Gastrocnemius medialis (tissue), 4 donors: ENCODE measurements around the gene NEB. TPM values are rescaled to one million over a fixed set of nuclear protein-coding genes. Genes with fewer than 3 reads are reported as not detected.
A peak's percentile ranks its signal among the peaks of the same experiment; 100 is the strongest.

Experiments
- ATAC-seq, 2 donors: fragments of 150-250 bp; one replicate each; pipeline ENCODE4 v1.9.1; 2016
- DNase-seq, 2 donors: peaks; one replicate each; pipeline ENCODE4 v3.0.0-alpha.2; 2019
- H3K27ac ChIP-seq, 4 donors: fragments of 200-600 bp; sonication (generic); 1 replicate in 1 of 4; 2 replicates in 3 of 4; pipeline ENCODE4 v1.5.1; 2016 to 2018; ENCODE audit warnings: mild to moderate bottlenecking in 2 of 4, moderate library complexity in 1 of 4
- H3K27me3 ChIP-seq, 3 donors: fragments of 200-600 bp; sonication (generic) in 2 of 3; 1 replicate in 1 of 3; 2 replicates in 2 of 3; pipeline versions ENCODE4 v1.5.1 to v1.6.0; 2016 to 2019; ENCODE audit warnings: mild to moderate bottlenecking in 1 of 3, moderate library complexity in 1 of 3
- H3K36me3 ChIP-seq, 2 donors: fragments of 200-600 bp; sonication (generic) in 1 of 2; one replicate each; pipeline ENCODE4 v1.5.1; 2017 to 2018
- H3K4me1 ChIP-seq, 2 donors: fragments of 200-600 bp; sonication (generic) in 1 of 2; one replicate each; pipeline ENCODE4 v1.5.1; 2016 to 2017; ENCODE audit warnings: mild to moderate bottlenecking in 2 of 2
- H3K4me3 ChIP-seq, 4 donors: fragments of 200-600 bp; sonication (generic) in 3 of 4; 1 replicate in 1 of 4; 2 replicates in 3 of 4; pipeline ENCODE4 v1.5.1; 2016 to 2019; ENCODE audit warnings: mild to moderate bottlenecking in 2 of 4
- H3K9me3 ChIP-seq, 3 donors: fragments of 200-600 bp; sonication (generic) in 2 of 3; 1 replicate in 1 of 3; 2 replicates in 2 of 3; pipeline ENCODE4 v1.5.1; 2016 to 2019
- POLR2A ChIP-seq, 2 donors: fragments of 450-650 bp; IDR thresholded peaks; one replicate each; pipeline ENCODE4 v1.6.1; 2017; ENCODE audit warnings: antibody characterized with exemption in 2 of 2, mild to moderate bottlenecking in 2 of 2, moderate library complexity in 2 of 2
- in situ Hi-C, 4 donors: fragments of 200-750 bp; cut with MboI; loops; one replicate each; pipeline versions ENCODE4 v1.15.0 to v1.8.0; 2017; ENCODE audit warnings: low sequenced_read_pairs in 4 of 4
- intact Hi-C: fragments of 100-400 bp; cut with DNase I; formaldehyde crosslinking; loops from one replicate; pipeline ENCODE4 v1.15.1; 2023; ENCODE audit warnings: low total_unique reads
- total RNA-seq, 4 donors: library from RNA; depleted of rRNA; stranded (reverse); fragments of >200 nt; gene quantifications; one replicate each; pipeline versions ENCODE4 v1.1.0 to v1.2.3, GENCODE V29; 2016
- TF ChIP-seq, protein P1 (sequence below), 5 experiments: fragments of 450-650 bp in 3 of 5; fragments of 200-600 bp in 2 of 5; sonication (generic) in 2 of 5; IDR thresholded peaks in 4 of 5; conservative IDR thresholded peaks in 1 of 5; 1 replicate in 4 of 5; 2 replicates in 1 of 5; pipeline ENCODE4 v1.5.1; 2016 to 2019; ENCODE audit warnings: antibody characterized with exemption in 5 of 5, mild to moderate bottlenecking in 3 of 5, moderate library complexity in 3 of 5

The NEB gene
- total RNA-seq, 4 donors from 2014 or later, result 6,824 to 7,704 (median 7,108) TPM

- ATAC-seq (no peak), DNase-seq (no peak)
- H3K9me3 ChIP-seq, result no peaks in the 10 kb centered on the region
- H3K4me3 ChIP-seq, result no peak overlapping the region
- H3K4me1 ChIP-seq, result no peaks in the 10 kb centered on the region
- H3K27ac ChIP-seq, result peak overlapping the region in 2 of 4 donors; percentile 26 to 49
- intact Hi-C loops, result no loop called here
- no peaks in the 10 kb centered on the region for H3K27me3 ChIP-seq
- TF ChIP-seq POLR2A (IDR thresholded peaks at IDR 0.05), result no peak
- TF ChIP-seq, protein P1, sequence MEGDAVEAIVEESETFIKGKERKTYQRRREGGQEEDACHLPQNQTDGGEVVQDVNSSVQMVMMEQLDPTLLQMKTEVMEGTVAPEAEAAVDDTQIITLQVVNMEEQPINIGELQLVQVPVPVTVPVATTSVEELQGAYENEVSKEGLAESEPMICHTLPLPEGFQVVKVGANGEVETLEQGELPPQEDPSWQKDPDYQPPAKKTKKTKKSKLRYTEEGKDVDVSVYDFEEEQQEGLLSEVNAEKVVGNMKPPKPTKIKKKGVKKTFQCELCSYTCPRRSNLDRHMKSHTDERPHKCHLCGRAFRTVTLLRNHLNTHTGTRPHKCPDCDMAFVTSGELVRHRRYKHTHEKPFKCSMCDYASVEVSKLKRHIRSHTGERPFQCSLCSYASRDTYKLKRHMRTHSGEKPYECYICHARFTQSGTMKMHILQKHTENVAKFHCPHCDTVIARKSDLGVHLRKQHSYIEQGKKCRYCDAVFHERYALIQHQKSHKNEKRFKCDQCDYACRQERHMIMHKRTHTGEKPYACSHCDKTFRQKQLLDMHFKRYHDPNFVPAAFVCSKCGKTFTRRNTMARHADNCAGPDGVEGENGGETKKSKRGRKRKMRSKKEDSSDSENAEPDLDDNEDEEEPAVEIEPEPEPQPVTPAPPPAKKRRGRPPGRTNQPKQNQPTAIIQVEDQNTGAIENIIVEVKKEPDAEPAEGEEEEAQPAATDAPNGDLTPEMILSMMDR (IDR thresholded peaks at IDR 0.05 in 4 of 5, conservative IDR thresholded peaks at IDR 0.05 in 1 of 5), result no peak
- H3K36me3 ChIP-seq, result peaks cover 7 to 98% of the 10 kb centered on the region in 2 donors
- in situ Hi-C loops, result no loop called here
These were observed 211.7 kb downstream of the NEB start for GRCh38 chr2:151522556-151522955.

DNA sequence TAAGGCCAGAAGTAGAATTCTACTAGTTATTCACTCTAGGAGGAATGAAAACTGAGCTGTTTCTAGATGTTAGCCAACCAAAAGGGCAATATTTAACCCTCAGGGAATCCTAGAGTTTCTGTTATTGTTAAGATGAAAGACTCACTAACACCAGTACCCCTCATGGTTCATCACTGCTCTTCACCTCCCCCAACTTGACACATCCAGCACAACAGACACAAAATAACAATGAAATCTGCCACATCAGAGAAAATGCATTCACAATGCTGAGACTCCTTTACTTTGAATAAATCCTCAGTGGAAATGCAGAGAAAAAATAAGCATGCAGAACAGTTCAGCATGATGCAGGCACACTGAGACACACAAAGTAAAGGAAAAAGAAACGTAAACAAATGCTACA lies 213.3 kb downstream of the NEB start:
- H3K27ac ChIP-seq, result peak overlapping the region in 2 of 4 donors; percentile 23 to 49
- H3K9me3 ChIP-seq, result no peaks in the 10 kb centered on the region
- intact Hi-C loops (no loop called here), in situ Hi-C loops (no loop called here)
- peaks cover 7 to 98% of the 10 kb centered on the region in 2 donors for H3K36me3 ChIP-seq
- H3K4me3 ChIP-seq, result no peak overlapping the region
- TF ChIP-seq, protein P1 (IDR thresholded peaks at IDR 0.05 in 4 of 5, conservative IDR thresholded peaks at IDR 0.05 in 1 of 5), result no peak
- no peak for TF ChIP-seq POLR2A (IDR thresholded peaks at IDR 0.05)
- ATAC-seq (no peak), DNase-seq (no peak)
- no peaks in the 10 kb centered on the region for H3K4me1 ChIP-seq
- H3K27me3 ChIP-seq, result no peaks in the 10 kb centered on the region

GRCh38 chr2:151518802-151519201 lies 215.5 kb downstream of the NEB start:
- peaks cover 8 to 100% of the 10 kb centered on the region in 2 donors for H3K36me3 ChIP-seq
- DNase-seq (no peak), ATAC-seq (peak; percentile 71 to 78)
- in situ Hi-C loops (no loop called here), intact Hi-C loops (no loop called here)
- H3K27me3 ChIP-seq, result no peaks in the 10 kb centered on the region
- H3K4me3 ChIP-seq, result no peak overlapping the region
- no peaks in the 10 kb centered on the region for H3K9me3 ChIP-seq
- TF ChIP-seq, protein P1 (IDR thresholded peaks at IDR 0.05 in 4 of 5, conservative IDR thresholded peaks at IDR 0.05 in 1 of 5), result no peak
- no peak for TF ChIP-seq POLR2A (IDR thresholded peaks at IDR 0.05)
- H3K27ac ChIP-seq, result peak overlapping the region; percentile 0 to 76 (median 54)
- no peaks in the 10 kb centered on the region for H3K4me1 ChIP-seq

- TF ChIP-seq, protein P1 (IDR thresholded peaks at IDR 0.05 in 4 of 5, conservative IDR thresholded peaks at IDR 0.05 in 1 of 5), result no peak
- no peak for TF ChIP-seq POLR2A (IDR thresholded peaks at IDR 0.05)
- intact Hi-C loops, result loop anchor here (5.0 kb wide), 2 partner anchors 44 to 109 kb away; no protein-coding TSS in a partner anchor
- H3K4me3 ChIP-seq, result no peak overlapping the region
- no peak for DNase-seq
- no peaks in the 10 kb centered on the region for H3K9me3 ChIP-seq
- peaks cover 2 to 100% of the 10 kb centered on the region in 2 donors for H3K36me3 ChIP-seq
- H3K4me1 ChIP-seq, result no peaks in the 10 kb centered on the region
- in situ Hi-C loops, result no loop called here
- peak; percentile 5 to 20 for ATAC-seq
- no peaks in the 10 kb centered on the region for H3K27me3 ChIP-seq
- peak overlapping the region in 3 of 4 donors; percentile 63 to 71 (median 67) for H3K27ac ChIP-seq
These were observed 225.8 kb downstream of the NEB start for GRCh38 chr2:151508519-151508918.

DNA sequence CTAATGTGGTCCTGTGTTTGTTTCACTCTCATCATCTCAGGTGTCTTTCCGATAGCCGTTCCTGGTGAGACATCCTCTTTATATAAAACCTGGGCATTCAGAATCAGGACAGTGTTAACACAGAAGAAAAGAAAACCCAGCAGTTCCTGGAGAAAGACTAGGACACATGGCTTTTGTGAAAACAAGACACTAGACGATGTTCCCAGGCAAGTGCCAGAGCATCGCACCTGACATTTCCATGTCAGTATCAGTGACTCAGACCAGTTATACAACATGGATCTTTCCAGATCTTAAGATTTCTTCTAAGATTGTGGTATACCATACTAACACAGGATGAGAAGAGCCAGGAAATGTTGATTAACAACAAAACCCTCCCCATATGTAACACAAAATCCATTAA lies 228.1 kb downstream of the NEB start:
- no peaks in the 10 kb centered on the region for H3K9me3 ChIP-seq
- peaks cover 0 to 96% of the 10 kb centered on the region in 2 donors for H3K36me3 ChIP-seq
- DNase-seq, result peak; percentile 18 to 38
- H3K27ac ChIP-seq, result peak overlapping the region; percentile 60 to 71 (median 65)
- intact Hi-C loops (loop anchor here (2.0 to 5.0 kb wide), 3 partner anchors 13 to 111 kb away; no protein-coding TSS in a partner anchor), in situ Hi-C loops (no loop called here)
- TF ChIP-seq, protein P1 (IDR thresholded peaks at IDR 0.05 in 4 of 5, conservative IDR thresholded peaks at IDR 0.05 in 1 of 5), result no peak
- TF ChIP-seq POLR2A (IDR thresholded peaks at IDR 0.05), result no peak
- H3K4me3 ChIP-seq, result no peak overlapping the region
- H3K4me1 ChIP-seq, result no peaks in the 10 kb centered on the region
- ATAC-seq, result peak; percentile 55 to 68
- H3K27me3 ChIP-seq, result no peaks in the 10 kb centered on the region
